GM19397 (cell line): Measurements from ENCODE around the gene CXXC4.

Experiments
- ATAC-seq: cut with Tn5 transposase; IDR thresholded peaks from one replicate; pipeline ENCODE4 v1.9.1; 2021; ENCODE audit warnings: mild to moderate bottlenecking, moderate library complexity; ENCODE audit not compliant: unreplicated experiment

Gene CXXC4

DNA sequence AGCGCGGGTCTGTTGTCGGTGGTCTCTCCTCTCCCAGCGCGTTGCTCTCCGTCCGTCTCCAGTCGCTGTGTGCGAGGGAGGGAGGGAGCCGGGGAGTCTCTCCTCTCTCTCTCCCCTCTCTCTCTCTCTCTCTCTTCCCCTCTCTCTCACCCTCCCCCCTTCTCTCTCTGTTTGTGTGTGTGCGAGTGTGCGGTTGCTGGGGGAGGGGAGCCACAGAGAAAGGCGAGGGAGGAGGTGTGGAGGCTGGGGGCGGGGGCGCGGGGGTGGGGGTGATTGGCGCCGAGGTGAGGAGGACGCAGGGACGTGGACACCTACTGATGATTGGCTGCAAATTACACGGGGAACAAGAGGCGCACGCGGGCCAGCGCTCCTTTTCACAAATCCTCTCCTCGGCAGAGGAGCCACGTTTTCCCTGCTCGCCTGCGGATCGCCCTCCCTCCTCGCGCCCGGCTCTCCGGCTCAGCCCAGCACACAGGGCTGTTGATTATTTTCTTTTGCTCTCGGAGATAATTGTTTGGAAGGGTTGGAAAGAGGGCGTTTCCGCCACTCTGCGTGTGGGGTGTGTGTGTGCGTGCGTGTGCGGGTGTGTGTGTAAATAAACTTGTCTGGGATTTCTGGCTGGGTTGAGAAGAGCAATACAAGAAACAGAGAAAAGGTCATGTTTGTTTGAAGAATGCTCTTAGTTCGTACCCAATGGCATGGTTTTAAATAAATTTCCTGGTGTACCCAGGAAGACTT, at the start of gene CXXC4:
Gene CXXC4, minus strand, starts transcription at position 73 of the 738 bp plus-strand sequence. CDS start 3,092 bp downstream, outside the sequence.
- peak; percentile 18 for ATAC-seq

DNA sequence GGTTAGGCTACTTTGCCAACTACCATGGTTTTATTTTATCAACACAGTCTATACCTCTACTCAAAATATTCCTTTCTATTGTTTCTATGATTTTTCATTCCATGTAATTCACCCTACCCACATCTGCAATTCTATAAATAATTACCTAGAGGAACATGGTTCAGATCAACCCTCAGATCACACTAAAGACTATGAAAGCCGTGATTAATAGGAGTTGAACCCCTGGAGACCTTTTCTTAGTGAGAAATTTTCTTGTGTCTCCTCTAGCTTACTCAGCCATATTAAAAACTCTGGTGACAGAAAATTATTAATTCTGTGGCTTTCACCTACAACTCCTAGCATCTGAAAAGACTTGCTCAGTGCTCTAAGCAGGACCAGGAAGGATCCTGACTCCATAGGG, 38.5 kb upstream of the CXXC4 start:
- no peak for ATAC-seq

GRCh38 chr4:104532677-104533076, 38.0 kb upstream of the CXXC4 start:
- ATAC-seq = no peak

GRCh38 chr4:104531390-104531789, 36.7 kb upstream of the CXXC4 start:
- ATAC-seq = no peak

DNA sequence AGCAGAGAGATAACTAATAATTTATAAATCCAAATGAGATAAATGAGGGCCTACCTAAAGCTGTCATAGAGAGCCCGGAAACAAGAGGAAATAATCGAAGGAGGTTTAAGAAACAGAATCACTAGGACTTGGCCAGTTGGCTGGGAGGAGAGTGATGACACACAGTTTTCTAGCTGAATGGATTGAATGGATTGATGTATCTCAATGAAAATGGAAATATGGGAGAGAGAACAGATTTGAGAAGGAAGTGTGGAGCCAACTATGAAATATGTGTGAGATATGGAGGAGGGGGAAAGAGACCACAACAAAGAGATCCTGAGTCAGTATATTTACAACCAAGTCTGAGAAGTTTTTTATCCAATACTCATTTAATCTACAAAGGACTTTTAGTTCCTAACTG, 35.7 kb upstream of the CXXC4 start:
- no peak for ATAC-seq

DNA sequence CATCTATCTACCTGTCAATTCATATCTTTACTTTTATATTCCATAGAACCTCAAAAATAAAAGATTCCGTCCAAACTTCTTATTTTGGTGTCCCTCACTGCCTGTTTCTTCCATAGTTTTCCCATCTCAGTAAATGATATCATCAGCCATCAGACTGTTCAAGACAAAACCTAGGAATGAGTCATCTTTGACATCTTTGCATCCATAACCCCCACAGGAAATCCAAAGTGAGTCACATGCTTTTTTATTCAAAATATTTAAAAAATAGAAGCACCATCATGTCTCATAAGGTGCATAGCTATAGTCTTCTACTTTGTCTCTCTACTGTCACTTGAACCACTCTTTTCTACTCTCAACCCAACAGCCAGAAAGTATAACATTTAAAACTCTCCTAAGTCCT, 29.9 kb upstream of the CXXC4 start:
- ATAC-seq = no peak

- ATAC-seq = no peak
These were observed 29.3 kb upstream of the CXXC4 start for GRCh38 chr4:104524026-104524425.

- peak; percentile 69 for ATAC-seq
These were observed 24.9 kb upstream of the CXXC4 start for GRCh38 chr4:104519588-104519987.

DNA sequence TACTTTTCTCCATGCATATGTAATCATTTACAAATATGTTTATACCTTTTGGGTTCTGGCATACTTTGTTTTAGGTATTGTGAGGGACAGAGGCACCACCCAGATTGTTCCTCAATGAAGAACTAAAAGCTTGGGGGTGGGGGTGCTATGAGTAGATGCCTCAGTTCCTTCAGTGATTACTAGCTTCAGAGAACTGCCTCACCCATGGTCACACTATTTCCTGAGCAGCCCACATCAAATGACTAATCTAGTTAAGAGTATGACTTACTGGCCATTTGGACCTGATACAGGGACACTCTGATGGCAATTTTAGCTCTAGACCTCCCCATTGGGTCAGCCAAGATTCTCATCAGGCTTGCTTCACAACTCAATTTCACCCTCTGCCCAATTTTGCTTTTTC, 22.2 kb upstream of the CXXC4 start:
- ATAC-seq = no peak

DNA sequence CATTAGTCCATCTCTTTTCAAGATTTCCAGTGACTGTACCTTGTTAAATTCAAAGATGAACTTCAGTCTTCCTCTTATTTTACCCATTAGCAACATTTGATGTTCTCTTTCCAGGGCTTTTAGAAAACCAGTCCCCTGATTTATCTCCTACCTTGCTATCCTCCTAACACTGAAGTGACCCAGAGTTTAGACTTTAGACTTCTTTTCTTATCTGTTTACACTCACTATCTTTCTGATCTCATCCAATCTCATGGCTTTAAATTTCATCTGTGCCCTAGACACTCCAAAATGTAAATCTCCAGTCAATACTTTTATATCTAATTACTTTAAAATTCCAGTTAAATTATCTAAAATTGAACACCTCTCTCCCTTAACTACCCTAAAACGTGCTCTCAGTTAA, 13.5 kb upstream of the CXXC4 start:
- ATAC-seq = no peak

DNA sequence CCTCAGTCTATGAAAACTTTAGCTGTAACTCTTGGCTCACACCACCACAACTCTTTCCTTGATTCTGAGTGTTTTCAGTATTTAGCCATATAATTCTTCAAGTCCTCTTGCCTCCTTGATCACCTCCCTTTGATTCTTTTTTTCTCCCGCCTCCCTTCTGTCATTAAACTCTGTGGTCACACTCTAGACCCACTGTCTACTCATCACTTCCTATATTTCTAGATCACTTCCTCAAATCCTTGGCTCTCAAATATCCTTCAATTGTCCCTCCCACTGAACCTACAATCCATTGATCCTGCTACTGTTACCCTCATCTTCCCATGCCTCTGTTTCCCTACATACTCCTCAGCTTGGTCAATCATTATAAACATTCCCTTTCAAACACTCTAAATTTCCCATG, 12.4 kb upstream of the CXXC4 start:
- no peak for ATAC-seq

DNA sequence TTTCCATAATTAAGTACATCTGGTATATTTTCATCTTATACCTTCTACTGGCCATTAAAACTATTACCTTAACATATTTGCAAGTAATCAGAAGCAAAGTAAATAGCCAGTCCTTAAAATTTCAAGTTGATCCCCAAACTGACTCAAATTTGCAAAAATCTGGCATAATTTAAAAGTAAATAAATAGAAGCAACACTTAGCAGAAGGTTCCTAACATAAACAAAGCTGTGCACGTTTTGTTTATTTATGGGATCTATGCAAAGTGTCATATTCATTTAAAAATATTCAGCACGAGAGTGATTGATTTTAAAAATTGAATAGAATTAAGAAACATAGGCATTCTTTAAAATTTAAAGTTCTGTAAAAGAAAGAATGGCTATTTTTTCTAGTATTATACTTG, 9.8 kb upstream of the CXXC4 start:
- no peak for ATAC-seq

GRCh38 chr4:104502471-104502870, 7.8 kb upstream of the CXXC4 start:
- no peak for ATAC-seq

DNA sequence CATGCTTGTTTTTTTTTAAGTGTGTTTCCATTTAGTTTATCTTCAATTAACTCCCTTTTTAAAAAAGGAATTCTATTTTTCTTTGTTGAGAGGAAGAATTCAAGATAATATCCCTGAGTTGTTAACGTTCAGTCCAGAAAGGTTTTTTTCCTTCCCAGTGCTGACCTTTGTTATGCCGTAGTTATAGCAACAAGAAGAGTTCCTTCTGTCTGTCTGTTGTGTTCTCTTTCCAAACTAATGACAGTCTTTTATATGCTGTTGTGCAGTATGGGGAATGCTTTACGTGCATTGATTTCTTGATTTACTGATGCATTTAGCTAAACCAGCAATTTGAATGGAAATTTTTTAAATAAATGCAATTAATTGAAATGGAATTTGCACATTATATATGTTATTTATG, 6.6 kb upstream of the CXXC4 start:
- no peak for ATAC-seq

DNA sequence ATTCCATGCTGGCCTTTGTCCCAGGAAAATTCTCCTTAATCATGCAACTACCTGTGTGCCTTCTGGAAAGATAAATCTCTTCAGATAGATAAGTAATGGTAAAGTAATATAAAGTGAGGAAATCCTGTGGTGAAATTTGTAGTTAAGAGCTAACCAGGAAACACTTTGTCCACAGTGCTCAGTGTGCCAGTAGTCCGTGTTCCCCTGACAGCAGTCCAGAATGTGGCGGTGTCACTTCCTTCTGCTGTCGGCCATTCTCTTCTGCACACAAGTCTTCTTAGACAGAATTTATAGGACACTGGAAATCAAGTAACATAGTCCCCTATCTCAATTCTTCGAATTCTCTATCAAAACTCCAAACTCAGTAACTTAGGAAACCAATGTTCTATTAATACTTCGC, 5.7 kb upstream of the CXXC4 start:
- ATAC-seq = no peak

DNA sequence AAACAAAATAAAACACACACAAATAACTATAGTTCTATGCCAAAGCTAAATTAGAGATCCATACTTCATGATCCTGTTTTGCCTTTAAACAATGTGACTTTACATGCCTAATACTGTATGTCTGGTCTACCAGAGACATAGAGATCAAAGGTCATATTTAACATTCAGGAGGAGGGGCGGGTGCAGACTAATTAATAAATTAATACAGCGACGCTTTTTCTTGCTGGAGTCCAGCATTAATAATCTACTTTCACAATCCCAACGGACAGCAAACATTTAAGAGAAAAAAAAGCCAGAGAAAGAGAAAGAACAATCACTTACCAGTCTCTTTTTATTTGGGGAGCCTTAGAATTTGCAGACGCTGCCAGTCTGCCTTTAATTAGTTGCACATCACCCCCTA, 509 bp downstream of the CXXC4 start:
- no peak for ATAC-seq

GRCh38 chr4:104493081-104493831, 1.4 kb downstream of the CXXC4 start:
- no peak for ATAC-seq

DNA sequence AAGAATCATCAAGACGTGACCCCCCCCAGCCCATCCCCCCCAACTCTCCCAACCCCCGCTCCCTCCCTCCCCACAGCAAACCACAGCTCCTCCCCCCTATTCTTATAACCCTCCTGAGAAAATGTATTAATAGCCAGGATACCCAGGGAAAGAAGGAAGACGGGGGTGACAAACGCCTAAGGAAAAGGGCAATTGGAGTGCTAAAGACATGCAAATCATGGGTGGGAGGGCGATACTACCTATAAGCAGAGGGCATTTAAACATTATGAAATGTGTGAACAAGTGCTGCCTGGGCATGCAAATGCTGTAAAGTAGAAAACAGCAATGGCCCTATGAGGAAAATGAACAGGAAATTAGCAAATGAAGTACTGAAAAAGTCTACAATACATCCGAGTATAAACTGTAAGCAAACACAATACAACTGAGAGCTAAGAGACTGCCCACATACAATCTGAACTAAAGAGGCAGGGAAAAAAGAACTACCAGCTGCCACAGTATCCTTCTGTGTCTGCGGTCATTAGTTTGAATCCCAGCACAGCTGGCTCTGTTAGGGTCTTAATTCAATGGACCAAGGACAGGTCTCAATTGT, 2.4 kb downstream of the CXXC4 start:
- ATAC-seq = peak; percentile 28

- ATAC-seq = peak; percentile 39
These were observed 3.1 kb downstream of the CXXC4 start for GRCh38 chr4:104491481-104492182.

GRCh38 chr4:104490770-104491480, 3.8 kb downstream of the CXXC4 start:
- ATAC-seq = peak; percentile 44
